Measurements from ENCODE around the gene PSMA6.
"Not testable (repeated sequence)": the region's sequence is repeated elsewhere in the genome, so short reads cannot be mapped to it uniquely, and the experiment has no call there.

PSMA6 gene

GRCh38 chr14:35285168-35286002 is 6.8 kb upstream of the PSMA6 start:
- DNase-seq, result no peak

DNA sequence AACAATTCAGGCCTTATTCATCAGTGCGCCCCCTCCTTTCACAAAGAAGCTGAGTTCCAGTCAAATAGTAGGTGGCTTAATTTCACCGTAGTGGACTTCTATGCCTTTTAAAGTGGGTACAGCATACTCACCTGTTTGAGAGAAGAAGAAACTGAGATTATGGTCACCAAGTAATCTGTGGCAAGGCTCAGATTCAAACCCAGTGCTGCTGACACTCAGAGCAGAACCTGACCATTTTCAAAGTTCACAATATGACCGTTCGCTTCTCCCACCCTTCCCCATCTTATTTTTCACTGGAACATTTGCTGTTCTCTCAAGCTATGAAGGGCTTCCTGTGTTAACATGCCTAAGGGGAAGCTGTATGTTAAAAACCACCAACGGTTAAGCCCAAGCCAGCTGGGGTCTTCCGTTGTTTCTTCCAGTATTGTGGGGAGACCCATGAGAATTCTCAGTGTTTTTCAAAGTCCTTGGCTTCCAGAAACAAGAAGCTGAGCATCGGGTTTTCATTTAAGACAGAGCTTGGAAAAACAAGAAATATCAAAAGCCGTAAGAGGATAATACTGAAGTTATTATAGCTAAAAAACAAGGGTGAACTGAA is 6.1 kb upstream of the PSMA6 start:
- DNase-seq, result no peak

GRCh38 chr14:35286707-35287106 is 5.5 kb upstream of the PSMA6 start:
- no peak for DNase-seq

DNA sequence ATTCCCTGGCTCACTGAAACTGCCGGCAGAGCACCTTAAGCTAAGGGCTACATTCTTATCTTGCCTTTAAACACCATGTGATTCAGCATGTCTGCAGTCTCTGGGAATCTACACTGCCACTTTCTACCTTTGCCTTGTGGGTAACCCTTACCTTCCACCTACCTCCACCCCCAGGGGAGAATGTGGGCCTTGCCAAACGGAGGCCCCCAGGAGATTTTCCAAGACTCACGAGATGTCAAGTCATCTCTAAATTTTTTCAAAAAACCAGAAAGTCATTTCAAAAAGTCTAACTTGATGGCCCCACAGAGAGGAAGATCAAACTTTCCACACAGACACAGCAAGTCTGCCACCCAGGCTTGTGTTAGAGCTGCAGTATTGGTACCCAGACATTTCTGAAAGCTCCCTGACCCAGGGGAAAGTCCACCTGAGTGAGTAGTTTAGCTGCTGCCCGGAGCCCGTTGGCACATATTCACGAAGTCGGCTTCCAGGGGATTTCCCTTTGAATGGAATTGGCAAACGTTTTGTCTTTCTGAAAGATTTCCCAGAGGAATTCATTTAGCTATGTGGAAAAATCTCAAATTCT is 4.7 kb upstream of the PSMA6 start:
- DNase-seq, result no peak

DNA sequence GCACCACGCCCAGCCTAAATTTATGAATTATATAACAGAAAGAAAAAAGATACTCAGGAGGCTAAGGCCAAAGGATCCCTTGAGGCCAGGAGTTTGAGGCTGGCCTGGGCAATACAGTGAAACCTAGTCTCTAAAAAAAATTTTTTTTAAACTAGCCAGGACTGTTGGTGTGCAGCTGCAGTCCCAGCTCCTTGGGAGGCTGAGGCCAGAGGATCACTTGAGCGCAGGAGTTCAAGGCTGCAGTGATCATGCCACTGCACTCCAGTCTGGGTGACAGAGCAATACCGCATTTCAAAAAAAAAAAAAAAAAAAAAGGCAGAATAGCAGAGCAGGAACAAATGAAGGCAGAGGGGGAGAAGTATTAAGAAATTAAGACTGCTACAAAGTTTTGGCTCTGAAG is 2.6 kb upstream of the PSMA6 start:
- no peak for DNase-seq

DNA sequence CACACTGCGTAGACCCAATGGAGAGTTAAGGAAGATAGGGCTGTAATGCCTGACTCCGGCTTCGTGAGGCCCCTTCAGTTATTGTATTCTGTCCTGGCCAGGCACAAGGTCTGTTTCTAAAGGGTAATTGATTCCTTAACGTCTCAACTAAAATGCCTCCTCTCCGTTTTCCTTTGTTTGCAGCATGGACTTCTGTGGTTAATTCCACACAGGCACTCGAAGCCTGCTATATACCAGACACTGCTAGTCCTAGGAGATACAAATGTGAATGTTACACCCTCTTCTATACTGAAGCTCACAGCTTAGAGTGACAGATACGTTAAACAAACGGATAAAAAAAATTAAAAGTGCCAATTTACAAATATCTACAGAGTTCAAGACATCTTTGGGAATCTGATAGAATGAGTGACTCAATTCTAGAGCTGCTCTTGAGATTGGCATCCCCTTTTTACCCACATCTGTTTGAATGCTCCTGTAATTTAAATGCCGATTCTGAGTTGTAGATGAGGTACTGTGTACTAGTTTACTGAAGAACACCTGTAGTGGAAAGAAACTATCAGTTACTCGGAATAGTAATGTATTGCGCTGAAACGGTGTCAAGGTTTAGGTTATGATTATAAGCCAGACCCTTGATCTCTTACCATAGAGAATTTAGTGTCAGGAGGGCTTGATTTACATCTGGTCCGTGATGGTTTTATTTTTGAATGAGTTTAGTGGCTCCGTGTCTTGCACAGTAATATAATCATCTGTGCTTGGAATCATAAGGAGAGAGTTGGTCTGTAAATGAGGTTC is 784 bp downstream of the PSMA6 start:
- DNase-seq, result no peak

GRCh38 chr14:35295845-35296161 is 3.6 kb downstream of the PSMA6 start:
- DNase-seq, result no peak

DNA sequence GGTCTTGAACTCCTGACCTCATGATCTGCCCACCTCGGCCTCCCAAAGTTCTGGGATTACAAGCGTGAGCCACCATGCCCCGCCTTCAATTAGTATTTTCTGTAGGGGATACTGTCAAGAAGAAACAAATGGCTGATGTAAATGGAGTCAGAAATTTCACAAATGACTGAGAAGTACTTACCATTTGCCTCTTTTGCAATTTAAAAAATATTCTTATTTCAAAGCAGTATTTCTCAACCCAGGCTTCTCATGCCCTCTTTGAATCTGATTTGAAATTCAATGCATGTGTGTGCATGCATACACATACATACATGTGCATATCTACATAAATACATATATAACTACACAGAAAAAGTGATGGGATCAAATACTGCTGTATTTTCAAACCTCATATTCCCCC is 4.4 kb downstream of the PSMA6 start:
- no peak for DNase-seq

DNA sequence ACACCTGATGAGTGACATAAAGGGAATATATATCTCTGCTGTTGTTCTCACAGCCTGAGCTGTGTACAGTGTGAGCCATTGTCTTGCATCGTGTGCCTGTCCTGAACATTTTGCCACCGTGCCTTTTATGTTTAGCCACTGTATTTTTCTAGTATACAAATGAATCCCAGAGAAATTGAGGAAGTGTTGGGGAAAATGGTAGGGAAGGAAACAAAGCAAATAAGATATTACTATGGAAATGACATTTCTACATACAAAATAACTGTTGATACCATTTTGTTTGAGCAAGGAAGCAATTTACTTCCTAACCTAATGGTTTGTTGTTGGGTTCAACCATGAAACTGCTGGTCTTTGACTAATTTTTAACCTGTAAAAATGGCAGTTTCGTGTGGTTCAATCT is 5.5 kb downstream of the PSMA6 start:
- no peak for DNase-seq

GRCh38 chr14:35298351-35298750 is 6.2 kb downstream of the PSMA6 start:
- no peak for DNase-seq

DNA sequence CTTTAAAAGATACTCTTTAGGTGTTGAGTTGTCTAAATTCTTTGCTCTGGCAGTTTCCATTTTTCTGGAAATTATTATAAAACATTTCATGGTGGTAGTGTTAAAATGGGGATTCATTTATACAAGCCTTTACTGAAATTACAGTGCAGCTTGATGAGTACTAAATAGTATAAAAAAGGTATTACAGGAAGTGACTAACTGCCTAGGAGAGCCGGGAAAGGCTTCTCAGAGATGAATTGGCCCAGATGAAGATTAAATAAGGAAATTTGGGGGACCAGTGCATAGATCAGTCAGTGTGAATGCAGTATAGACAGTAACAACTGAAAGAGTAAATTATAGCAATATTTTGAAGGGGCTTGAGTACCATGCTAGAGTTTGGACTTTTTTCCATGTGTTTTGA is 7.5 kb downstream of the PSMA6 start:
- no peak for DNase-seq

DNA sequence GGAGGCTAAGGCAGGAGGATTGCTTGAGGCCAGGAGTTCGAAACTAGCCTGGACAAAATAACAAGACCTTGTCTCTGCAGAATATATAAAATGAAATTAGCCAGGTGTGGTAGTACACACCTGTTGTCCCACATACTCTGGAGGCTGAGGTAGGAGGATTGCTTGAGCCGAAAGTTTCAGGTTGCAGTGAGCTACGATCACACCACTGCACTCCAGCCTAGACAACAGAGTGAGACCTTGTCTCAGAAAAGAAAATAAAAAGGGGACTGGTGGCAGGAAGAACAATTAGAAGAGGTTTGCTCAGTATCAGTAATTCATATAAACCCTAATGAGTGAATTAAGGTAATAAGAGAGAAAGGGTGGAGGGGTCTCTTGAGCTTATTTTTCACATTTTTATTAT is 8.0 kb downstream of the PSMA6 start:
- DNase-seq, result no peak

DNA sequence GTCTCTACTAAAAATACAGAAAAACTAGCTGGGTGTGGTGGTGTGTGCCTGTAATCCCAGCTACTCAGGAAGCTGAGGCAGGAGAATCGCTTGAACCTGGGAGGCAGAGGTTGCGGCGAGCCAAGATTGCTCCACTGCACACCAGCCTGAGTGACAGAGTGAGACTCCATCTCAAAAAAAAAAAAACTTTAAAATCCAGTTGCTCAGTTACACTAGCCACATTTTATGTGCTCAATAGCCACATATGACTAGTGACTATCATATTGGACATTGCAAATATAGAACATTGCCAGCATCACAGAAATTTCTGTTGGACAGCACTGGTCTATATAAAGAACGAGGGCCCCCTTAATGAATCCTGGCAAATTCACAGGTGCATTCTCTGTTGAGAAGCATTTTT is 9.2 kb downstream of the PSMA6 start:
- DNase-seq, result not testable (repeated sequence)

- no peak for DNase-seq
Measured at GRCh38 chr14:35301735-35302528, 9.8 kb downstream of the PSMA6 start.

DNA sequence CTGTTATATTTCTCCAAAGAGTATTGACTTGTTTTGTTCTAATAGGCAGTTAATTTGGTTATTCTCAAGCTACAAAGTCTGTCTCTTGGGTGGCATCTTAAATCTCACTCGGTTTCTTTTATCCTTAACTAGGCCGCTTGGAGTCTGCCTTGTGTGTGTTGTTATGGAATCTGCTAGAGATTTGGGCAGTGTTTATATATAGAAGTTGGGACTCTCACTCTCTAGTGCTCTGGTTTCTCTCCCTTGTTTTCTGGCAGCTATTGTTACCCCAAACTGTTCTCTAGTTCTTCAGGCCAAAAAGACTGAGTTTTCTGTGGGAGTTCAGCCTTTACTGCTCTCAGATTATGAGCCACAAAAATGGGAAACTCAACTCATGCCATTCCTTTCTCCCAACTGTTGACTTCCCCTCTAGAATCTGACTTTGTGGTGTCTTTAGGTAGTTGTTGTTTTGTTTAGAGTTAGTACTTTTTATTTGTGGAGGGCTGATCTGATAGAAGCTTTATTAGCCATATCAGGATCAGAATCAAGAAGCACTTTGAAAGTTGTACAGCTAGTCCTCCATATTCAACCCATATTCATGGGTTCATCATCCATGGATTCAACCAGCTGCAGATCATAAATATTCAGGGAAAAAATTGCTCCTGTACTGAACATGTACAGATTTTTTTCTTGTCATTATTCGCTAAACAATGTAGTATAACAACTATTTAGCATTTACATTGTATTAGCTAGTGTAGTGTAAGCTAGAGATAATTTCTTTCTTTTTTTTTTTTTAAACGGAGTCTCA is 11.2 kb downstream of the PSMA6 start:
- DNase-seq, result no peak

DNA sequence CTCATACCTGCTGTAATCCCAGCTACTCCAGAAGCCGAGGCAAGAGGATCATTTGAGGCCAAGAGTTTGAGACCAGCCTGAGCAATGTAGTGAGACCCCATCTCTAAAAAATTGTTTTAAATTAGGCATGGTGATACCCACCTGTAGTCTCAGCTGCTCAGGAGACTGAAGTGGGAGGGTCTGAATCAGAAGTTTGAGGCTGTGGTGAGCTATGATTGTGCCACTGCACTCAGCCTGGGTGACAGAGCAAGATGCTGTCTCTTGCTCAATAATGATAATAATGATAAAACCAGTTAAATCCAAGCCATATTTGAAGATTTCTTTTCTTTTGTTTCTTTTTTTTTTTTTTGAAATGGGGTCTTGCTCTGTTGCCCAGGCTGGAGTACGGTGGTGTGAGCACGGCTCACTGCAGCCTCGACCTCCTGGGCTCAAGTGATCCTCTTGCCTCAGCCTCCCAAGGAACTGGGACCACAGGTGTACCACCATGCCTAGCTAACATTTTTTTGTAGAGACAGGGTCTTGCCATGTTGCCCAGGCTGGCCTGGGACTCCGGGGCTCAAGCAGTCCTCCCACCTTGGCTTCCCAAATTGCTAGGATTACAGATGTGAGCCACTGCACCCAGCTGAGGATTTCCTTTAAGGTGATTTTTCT is 12.8 kb downstream of the PSMA6 start:
- no peak for DNase-seq

DNA sequence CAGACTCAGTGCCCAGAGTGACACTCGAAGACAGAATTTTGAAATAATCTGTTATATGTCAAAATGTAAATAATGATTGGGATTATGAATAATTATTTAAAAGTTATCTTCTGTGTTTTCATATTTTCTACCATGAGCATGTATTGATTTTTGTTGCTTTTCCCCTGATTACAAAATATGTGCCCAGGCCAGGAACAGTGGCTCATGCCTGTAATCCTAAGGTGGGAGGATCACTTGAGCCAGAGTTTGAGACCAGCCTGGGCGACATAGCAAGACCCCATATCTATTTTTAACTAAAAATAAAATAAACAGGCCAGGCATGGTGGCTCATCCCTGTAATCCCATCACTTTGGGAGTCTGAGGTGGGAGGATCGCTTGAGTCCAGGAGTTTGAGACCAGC is 13.5 kb downstream of the PSMA6 start:
- DNase-seq, result no peak

DNA sequence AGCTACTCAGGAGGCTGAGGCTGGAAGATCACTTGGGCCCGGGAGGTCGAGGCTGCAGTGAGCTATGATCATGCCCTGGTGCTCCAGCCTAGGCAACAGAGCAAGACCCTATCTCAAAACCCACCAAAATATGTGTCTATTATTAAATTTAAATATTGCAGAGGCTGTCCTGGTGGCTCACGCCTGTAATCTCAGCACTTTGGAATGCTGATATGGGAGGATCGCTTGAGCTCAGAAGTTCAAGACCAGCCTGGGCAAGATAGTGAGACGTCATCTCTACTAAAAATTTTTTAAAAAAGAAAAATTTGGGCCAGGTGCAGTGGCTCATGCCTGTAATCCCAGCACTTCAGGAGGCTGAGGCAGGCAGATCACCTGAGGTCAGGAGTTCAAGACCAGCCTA is 13.9 kb downstream of the PSMA6 start:
- no peak for DNase-seq

GRCh38 chr14:35317820-35318219 is 25.6 kb downstream of the PSMA6 start:
- DNase-seq, result no peak

GRCh38 chr14:35319509-35319908 is 27.3 kb downstream of the PSMA6 start:
- DNase-seq, result no peak

DNA sequence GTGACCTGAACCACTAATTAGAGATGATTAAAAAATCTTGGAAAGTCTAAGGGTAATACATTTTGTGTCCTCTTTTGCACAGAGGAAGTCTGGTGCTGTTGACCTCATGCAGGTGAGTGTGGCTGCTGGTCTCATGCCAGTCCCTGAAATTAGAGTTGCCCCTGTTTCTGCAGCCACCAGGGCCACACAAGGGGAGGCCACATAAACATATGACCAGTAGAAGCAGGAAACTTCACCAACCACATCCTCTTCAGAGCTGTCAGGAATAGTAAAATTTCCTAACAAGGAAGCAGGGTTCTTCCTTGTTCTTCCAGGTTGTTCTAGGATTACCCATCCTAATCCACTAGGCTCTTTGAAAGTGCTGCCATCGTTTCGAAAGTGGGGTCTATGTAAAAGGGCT is 28.3 kb downstream of the PSMA6 start:
- DNase-seq, result no peak

DNA sequence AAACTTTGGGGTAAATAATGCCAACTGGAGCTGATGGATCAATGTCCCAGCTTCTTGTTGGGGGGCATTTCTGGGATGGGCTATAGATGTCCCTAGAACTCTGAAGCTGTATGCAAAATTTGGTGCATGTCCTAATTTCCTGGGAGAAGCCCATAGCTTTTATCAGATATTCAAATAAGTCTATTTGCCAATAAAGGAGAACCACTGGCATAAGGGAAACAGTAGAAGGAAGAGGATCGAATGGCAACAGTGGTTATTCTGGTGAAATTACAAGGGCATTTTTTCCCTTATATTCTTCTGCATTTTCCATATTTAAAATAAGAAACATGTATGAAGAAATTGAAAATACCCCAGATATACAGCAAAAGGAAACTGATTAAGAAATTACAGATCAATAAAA is 34.2 kb downstream of the PSMA6 start:
- no peak for DNase-seq
